Lung (tissue), 12 donors: ENCODE data around the gene ALPL. TPM values are rescaled to one million over a fixed set of nuclear protein-coding genes. Genes with fewer than 3 reads are reported as not detected.

Experiments
- ATAC-seq: fragments of 200-7000 bp; cut with Tn5 transposase; one replicate; pipeline ENCODE4 v1.9.1; 2020; ENCODE audit warnings: moderate number of reproducible peaks; ENCODE audit not compliant: insufficient read depth, low FRiP score
- DNase-seq, 3 donors: peaks; one replicate each; pipeline ENCODE4 v3.0.0-alpha.2; 2013 to 2017
- H3K27ac ChIP-seq, 2 donors: one replicate each; pipeline ENCODE4 v1.5.1; 2013; ENCODE audit warnings: mild to moderate bottlenecking in 2 of 2, moderate library complexity in 2 of 2, control low read depth in 1 of 2, inconsistent platforms in 1 of 2, low read depth in 1 of 2, low read length in 1 of 2
- H3K27me3 ChIP-seq, 3 donors: one replicate each; pipeline ENCODE4 v1.5.1; 2013; ENCODE audit warnings: low read length in 2 of 3; ENCODE audit not compliant: control insufficient read depth in 3 of 3, insufficient read depth in 3 of 3
- H3K36me3 ChIP-seq, 4 donors: one replicate each; pipeline ENCODE4 v1.5.1; 2013; ENCODE audit warnings: low read length in 4 of 4, mild to moderate bottlenecking in 1 of 4, moderate library complexity in 1 of 4; ENCODE audit not compliant: control insufficient read depth in 4 of 4, insufficient read depth in 4 of 4
- H3K4me1 ChIP-seq, 5 donors: one replicate each; pipeline ENCODE4 v1.5.1; 2013; ENCODE audit warnings: low read length in 5 of 5, mild to moderate bottlenecking in 2 of 5, moderate library complexity in 1 of 5; ENCODE audit not compliant: control insufficient read depth in 5 of 5, insufficient read depth in 5 of 5
- H3K4me3 ChIP-seq: one replicate; pipeline ENCODE4 v1.5.1; 2013; ENCODE audit warnings: mild to moderate bottlenecking, control low read depth, moderate library complexity
- H3K9ac ChIP-seq, 2 donors: one replicate each; pipeline ENCODE4 v1.5.1; 2013; ENCODE audit warnings: low read length in 2 of 2, control low read depth in 1 of 2; ENCODE audit not compliant: insufficient read depth in 1 of 2
- H3K9me3 ChIP-seq, 4 donors: one replicate each; pipeline ENCODE4 v1.5.1; 2013; ENCODE audit warnings: low read length in 3 of 4, mild to moderate bottlenecking in 1 of 4, moderate library complexity in 1 of 4; ENCODE audit not compliant: control insufficient read depth in 4 of 4, insufficient read depth in 3 of 4
- WGBS, 2 donors: extraction: QIAGEN DNeasy Blood & Tissue Kit; methylation state at CpG; one replicate each; pipeline ENCODE4 v1.1.7; 2013; 5-methylcytosine and 5-hydroxymethylcytosine counted together
- polyA plus RNA-seq, 2 donors: library from polyadenylated mRNA; stranded (reverse); fragments of 200-250 nt; gene quantifications; one replicate each; pipeline ENCODE4 v1.2.1, GENCODE V29; 2013
- total RNA-seq, 2 donors: library from RNA; depleted of rRNA in 1 of 2; stranded (reverse); fragments of >200 nt in 1 of 2; gene quantifications; one replicate each; pipeline ENCODE4 v1.2.1, GENCODE V29; 2014 to 2021
- TF ChIP-seq, protein P1 (sequence below): IDR thresholded peaks from 2 replicates; pipeline ENCODE4 v1.5.1; 2012; ENCODE audit warnings: mild to moderate bottlenecking; ENCODE audit errors: control extremely low read depth, extremely low read depth
- donor health status: control.
- donor health status: control.
- donor health status: Bipolar disorder and iron deficiency.
- donor health status: healthy.
- donor health status: DM: yes; HTN: yes; CAD: no.

Gene ALPL
- total and polyA plus RNA-seq, 4 donors, result 38.6 to 242 (median 230) TPM

DNA sequence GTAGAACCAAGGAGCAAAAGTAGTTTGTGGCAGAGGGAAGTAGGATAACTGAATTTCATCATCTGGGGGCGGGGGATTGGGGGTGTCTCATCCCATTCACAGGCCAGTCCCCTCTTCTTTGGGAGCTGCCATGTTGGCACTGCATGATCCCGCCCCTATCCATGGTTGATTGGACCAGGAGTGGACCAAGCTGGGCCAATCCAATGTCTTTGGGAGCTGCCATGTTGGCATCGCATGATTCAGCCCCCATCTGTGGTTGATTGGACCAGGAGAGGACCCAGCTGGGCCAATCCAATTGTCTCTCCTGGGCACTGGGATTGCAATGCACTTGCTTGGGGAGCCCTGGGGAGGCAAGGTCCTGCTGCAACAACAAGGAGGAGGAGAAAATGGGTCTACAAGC is 12.3 kb upstream of the ALPL start:
- DNase-seq (no peak), ATAC-seq (no peak)
- H3K9me3 ChIP-seq, result no peaks in the 10 kb centered on the region
- no peaks in the 10 kb centered on the region for H3K27me3 ChIP-seq
- H3K27ac ChIP-seq, result no peak overlapping the region
- H3K4me1 ChIP-seq, result peaks cover 0 to 7% (median 2%) of the 10 kb centered on the region in 5 donors
- no peaks in the 10 kb centered on the region for H3K36me3 ChIP-seq
- TF ChIP-seq, protein P1, sequence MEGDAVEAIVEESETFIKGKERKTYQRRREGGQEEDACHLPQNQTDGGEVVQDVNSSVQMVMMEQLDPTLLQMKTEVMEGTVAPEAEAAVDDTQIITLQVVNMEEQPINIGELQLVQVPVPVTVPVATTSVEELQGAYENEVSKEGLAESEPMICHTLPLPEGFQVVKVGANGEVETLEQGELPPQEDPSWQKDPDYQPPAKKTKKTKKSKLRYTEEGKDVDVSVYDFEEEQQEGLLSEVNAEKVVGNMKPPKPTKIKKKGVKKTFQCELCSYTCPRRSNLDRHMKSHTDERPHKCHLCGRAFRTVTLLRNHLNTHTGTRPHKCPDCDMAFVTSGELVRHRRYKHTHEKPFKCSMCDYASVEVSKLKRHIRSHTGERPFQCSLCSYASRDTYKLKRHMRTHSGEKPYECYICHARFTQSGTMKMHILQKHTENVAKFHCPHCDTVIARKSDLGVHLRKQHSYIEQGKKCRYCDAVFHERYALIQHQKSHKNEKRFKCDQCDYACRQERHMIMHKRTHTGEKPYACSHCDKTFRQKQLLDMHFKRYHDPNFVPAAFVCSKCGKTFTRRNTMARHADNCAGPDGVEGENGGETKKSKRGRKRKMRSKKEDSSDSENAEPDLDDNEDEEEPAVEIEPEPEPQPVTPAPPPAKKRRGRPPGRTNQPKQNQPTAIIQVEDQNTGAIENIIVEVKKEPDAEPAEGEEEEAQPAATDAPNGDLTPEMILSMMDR, result no peak
- no peak overlapping the region for H3K4me3 ChIP-seq
- H3K9ac ChIP-seq, result no peak overlapping the region
- WGBS, 2 donors, result 89 to 92% methylated on average over 3 of the region's 3 CpGs

DNA sequence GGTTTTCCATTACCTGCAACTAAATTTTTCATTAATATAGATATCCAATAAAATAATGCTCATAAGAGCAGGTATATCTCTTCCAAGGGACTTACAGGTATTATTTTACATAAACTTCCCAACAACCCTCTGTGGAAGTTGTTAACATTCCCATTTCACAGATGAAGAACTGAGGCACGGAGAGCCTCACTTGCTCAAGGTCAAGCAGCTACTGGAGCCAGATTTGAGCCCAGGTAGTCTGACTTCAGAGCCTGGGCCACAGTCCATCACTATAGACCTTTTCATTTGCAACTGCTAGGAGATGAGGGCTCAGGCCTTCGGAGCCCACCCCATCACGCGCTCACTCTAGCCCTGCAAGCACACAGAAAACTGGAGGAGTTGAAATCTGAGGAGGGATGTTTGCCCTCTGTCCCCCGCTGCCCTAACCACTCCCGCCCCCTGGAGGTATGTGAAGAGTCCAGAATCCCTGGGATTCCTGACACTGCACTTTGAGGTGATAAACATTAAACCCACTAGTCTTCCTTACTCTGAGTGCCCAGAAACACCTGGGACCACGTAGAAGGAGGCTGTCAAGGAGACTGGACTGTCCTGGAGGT is 11.7 kb upstream of the ALPL start:
- no peaks in the 10 kb centered on the region for H3K36me3 ChIP-seq
- DNase-seq (no peak), ATAC-seq (no peak)
- no peak overlapping the region for H3K27ac ChIP-seq
- no peak overlapping the region for H3K9ac ChIP-seq
- TF ChIP-seq, protein P1, result no peak
- H3K4me3 ChIP-seq, result no peak overlapping the region
- no peaks in the 10 kb centered on the region for H3K27me3 ChIP-seq
- 70 to 74% methylated on average over 7 of the region's 7 CpGs for WGBS, 2 donors
- H3K4me1 ChIP-seq, result no peaks in the 10 kb centered on the region
- no peaks in the 10 kb centered on the region for H3K9me3 ChIP-seq

DNA sequence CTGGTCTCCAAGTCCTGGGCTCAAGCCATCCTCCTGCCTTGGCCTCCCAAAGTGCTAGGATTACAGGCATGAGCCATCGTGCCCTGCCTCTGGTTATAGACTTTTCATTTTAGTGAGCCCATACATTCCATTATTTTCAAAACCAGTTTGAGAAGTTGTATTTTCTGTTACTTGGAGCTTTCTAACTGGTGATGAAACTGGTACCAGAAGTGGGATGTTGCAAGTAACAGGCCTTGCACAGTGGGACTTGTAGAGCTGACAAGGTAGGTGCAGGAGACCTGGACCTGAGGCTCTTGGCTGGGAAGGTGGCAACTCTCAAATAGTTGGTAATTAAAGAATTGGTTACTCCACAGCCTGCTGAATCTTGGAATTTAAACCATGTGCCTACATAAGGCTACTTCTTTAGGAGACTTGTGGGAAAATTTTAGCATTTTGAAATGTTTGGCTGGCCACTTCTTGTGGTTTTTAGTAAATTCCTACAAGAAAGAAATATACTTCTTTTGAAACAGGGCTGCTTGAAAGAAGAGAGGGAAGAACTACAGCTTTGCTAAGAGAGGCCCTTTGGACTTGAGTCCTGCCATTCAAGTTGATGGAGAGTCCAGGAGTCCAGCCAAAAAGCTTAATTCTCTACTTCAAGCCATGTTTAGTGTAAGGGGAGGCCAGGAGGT is 9.8 kb upstream of the ALPL start:
- Histone ChIP-seq H3K9ac (no peak overlapping the region), H3K9me3 (no peaks in the 10 kb centered on the region), H3K36me3 (no peaks in the 10 kb centered on the region), H3K4me1 (no peaks in the 10 kb centered on the region), H3K27me3 (no peaks in the 10 kb centered on the region), H3K4me3 (no peak overlapping the region), H3K27ac (no peak overlapping the region)
- no peak for DNase-seq
- WGBS, 2 donors, result 84 to 90% methylated on average over 1 of the region's 1 CpG
- ATAC-seq, result no peak
- TF ChIP-seq, protein P1, result no peak
